ENCODE data around the gene CTTNBP2NL.
"Not testable (repeated sequence)": the region's sequence is repeated elsewhere in the genome, so short reads cannot be mapped to it uniquely, and the experiment has no call there.

The CTTNBP2NL gene

GRCh38 chr1:112399456-112399855, 3.4 kb downstream of the CTTNBP2NL start:
- Histone ChIP-seq H3K4me1 (ENCODE audit: control insufficient read depth, insufficient read depth, low read length) (peaks cover 67% of the 10 kb centered on the region), H3K4me2 (ENCODE audit: low read length) (no peak overlapping the region), H3K36me3 (ENCODE audit: insufficient read depth, low read length) (peaks cover 11% of the 10 kb centered on the region), H3K9ac (ENCODE audit: low read depth, low read length) (no peak overlapping the region), H3K9me3 (replicated peaks; ENCODE audit: low read length) (no peaks in the 10 kb centered on the region), H3K27me3 (ENCODE audit: control insufficient read depth, insufficient read depth, low read length) (no peaks in the 10 kb centered on the region), H3K4me3 (ENCODE audit: low read length) (no peak overlapping the region)

- not testable (repeated sequence) for H3K9ac ChIP-seq (ENCODE audit: low read depth, low read length); H3K9me3 ChIP-seq (replicated peaks; ENCODE audit: low read length); H3K27me3 ChIP-seq (ENCODE audit: control insufficient read depth, insufficient read depth, low read length); H3K4me3 ChIP-seq (ENCODE audit: low read length)
- Histone ChIP-seq H3K4me2 (ENCODE audit: low read length) (peak overlapping the region; percentile 10), H3K36me3 (ENCODE audit: insufficient read depth, low read length) (peaks cover 11% of the 10 kb centered on the region), H3K4me1 (ENCODE audit: control insufficient read depth, insufficient read depth, low read length) (peaks cover 66% of the 10 kb centered on the region)
These were observed 4.7 kb downstream of the CTTNBP2NL start for GRCh38 chr1:112400706-112401105.

GRCh38 chr1:112402682-112403643, 6.9 kb downstream of the CTTNBP2NL start:
- H3K9ac ChIP-seq (ENCODE audit: low read depth, low read length): peak overlapping the region; percentile 65
- H3K4me3 ChIP-seq (ENCODE audit: low read length): peak overlapping the region; percentile 5
- peaks cover 66% of the 10 kb centered on the region for H3K4me1 ChIP-seq (ENCODE audit: control insufficient read depth, insufficient read depth, low read length)
- H3K27me3 ChIP-seq (ENCODE audit: control insufficient read depth, insufficient read depth, low read length): no peaks in the 10 kb centered on the region
- H3K36me3 ChIP-seq (ENCODE audit: insufficient read depth, low read length): peaks cover 11% of the 10 kb centered on the region
- H3K9me3 ChIP-seq (replicated peaks; ENCODE audit: low read length): no peaks in the 10 kb centered on the region
- peak overlapping the region; percentile 62 for H3K4me2 ChIP-seq (ENCODE audit: low read length)

GRCh38 chr1:112406771-112407170, 10.8 kb downstream of the CTTNBP2NL start:
- Histone ChIP-seq H3K4me1 (ENCODE audit: control insufficient read depth, insufficient read depth, low read length) (peaks cover 59% of the 10 kb centered on the region), H3K9ac (ENCODE audit: low read depth, low read length) (no peak overlapping the region), H3K27me3 (ENCODE audit: control insufficient read depth, insufficient read depth, low read length) (no peaks in the 10 kb centered on the region), H3K9me3 (replicated peaks; ENCODE audit: low read length) (no peaks in the 10 kb centered on the region), H3K4me3 (ENCODE audit: low read length) (no peak overlapping the region), H3K36me3 (ENCODE audit: insufficient read depth, low read length) (peaks cover 13% of the 10 kb centered on the region), H3K4me2 (ENCODE audit: low read length) (no peak overlapping the region)

- Histone ChIP-seq H3K4me3 (ENCODE audit: low read length) (no peak overlapping the region), H3K9ac (ENCODE audit: low read depth, low read length) (no peak overlapping the region), H3K4me2 (ENCODE audit: low read length) (no peak overlapping the region), H3K4me1 (ENCODE audit: control insufficient read depth, insufficient read depth, low read length) (peaks cover 41% of the 10 kb centered on the region), H3K36me3 (ENCODE audit: insufficient read depth, low read length) (peaks cover 23% of the 10 kb centered on the region), H3K9me3 (replicated peaks; ENCODE audit: low read length) (no peaks in the 10 kb centered on the region), H3K27me3 (ENCODE audit: control insufficient read depth, insufficient read depth, low read length) (no peaks in the 10 kb centered on the region)
These were observed 13.4 kb downstream of the CTTNBP2NL start for GRCh38 chr1:112409414-112409813.

- Histone ChIP-seq H3K27me3 (ENCODE audit: control insufficient read depth, insufficient read depth, low read length) (no peaks in the 10 kb centered on the region), H3K9me3 (replicated peaks; ENCODE audit: low read length) (no peaks in the 10 kb centered on the region), H3K4me2 (ENCODE audit: low read length) (no peak overlapping the region), H3K9ac (ENCODE audit: low read depth, low read length) (no peak overlapping the region), H3K36me3 (ENCODE audit: insufficient read depth, low read length) (peaks cover 33% of the 10 kb centered on the region), H3K4me1 (ENCODE audit: control insufficient read depth, insufficient read depth, low read length) (peaks cover 30% of the 10 kb centered on the region), H3K4me3 (ENCODE audit: low read length) (no peak overlapping the region)
These were observed 14.7 kb downstream of the CTTNBP2NL start for GRCh38 chr1:112410673-112411072.

GRCh38 chr1:112417271-112417670, 21.3 kb downstream of the CTTNBP2NL start:
- H3K27me3 ChIP-seq (ENCODE audit: control insufficient read depth, insufficient read depth, low read length): no peaks in the 10 kb centered on the region
- no peak overlapping the region for H3K9ac ChIP-seq (ENCODE audit: low read depth, low read length)
- no peaks in the 10 kb centered on the region for H3K9me3 ChIP-seq (replicated peaks; ENCODE audit: low read length)
- H3K4me1 ChIP-seq (ENCODE audit: control insufficient read depth, insufficient read depth, low read length): no peaks in the 10 kb centered on the region
- H3K36me3 ChIP-seq (ENCODE audit: insufficient read depth, low read length): peaks cover 79% of the 10 kb centered on the region
- no peak overlapping the region for H3K4me3 ChIP-seq (ENCODE audit: low read length)
- no peak overlapping the region for H3K4me2 ChIP-seq (ENCODE audit: low read length)

GRCh38 chr1:112418099-112418892, 22.3 kb downstream of the CTTNBP2NL start:
- no peak overlapping the region for H3K4me2 ChIP-seq (ENCODE audit: low read length)
- H3K9ac ChIP-seq (ENCODE audit: low read depth, low read length): no peak overlapping the region
- H3K27me3 ChIP-seq (ENCODE audit: control insufficient read depth, insufficient read depth, low read length): no peaks in the 10 kb centered on the region
- peaks cover 75% of the 10 kb centered on the region for H3K36me3 ChIP-seq (ENCODE audit: insufficient read depth, low read length)
- H3K4me1 ChIP-seq (ENCODE audit: control insufficient read depth, insufficient read depth, low read length): no peaks in the 10 kb centered on the region
- no peaks in the 10 kb centered on the region for H3K9me3 ChIP-seq (replicated peaks; ENCODE audit: low read length)
- no peak overlapping the region for H3K4me3 ChIP-seq (ENCODE audit: low read length)

GRCh38 chr1:112423207-112423606, 27.2 kb downstream of the CTTNBP2NL start:
- H3K4me3 ChIP-seq (ENCODE audit: low read length): no peak overlapping the region
- H3K4me2 ChIP-seq (ENCODE audit: low read length): no peak overlapping the region
- peaks cover 45% of the 10 kb centered on the region for H3K36me3 ChIP-seq (ENCODE audit: insufficient read depth, low read length)
- H3K9ac ChIP-seq (ENCODE audit: low read depth, low read length): no peak overlapping the region
- no peaks in the 10 kb centered on the region for H3K27me3 ChIP-seq (ENCODE audit: control insufficient read depth, insufficient read depth, low read length)
- no peaks in the 10 kb centered on the region for H3K9me3 ChIP-seq (replicated peaks; ENCODE audit: low read length)
- no peaks in the 10 kb centered on the region for H3K4me1 ChIP-seq (ENCODE audit: control insufficient read depth, insufficient read depth, low read length)

GRCh38 chr1:112423666-112424065, 27.7 kb downstream of the CTTNBP2NL start:
- H3K4me3 ChIP-seq (ENCODE audit: low read length); H3K4me1 ChIP-seq (ENCODE audit: control insufficient read depth, insufficient read depth, low read length); H3K9me3 ChIP-seq (replicated peaks; ENCODE audit: low read length); H3K9ac ChIP-seq (ENCODE audit: low read depth, low read length); H3K27me3 ChIP-seq (ENCODE audit: control insufficient read depth, insufficient read depth, low read length); H3K4me2 ChIP-seq (ENCODE audit: low read length): not testable (repeated sequence)
- peaks cover 42% of the 10 kb centered on the region for H3K36me3 ChIP-seq (ENCODE audit: insufficient read depth, low read length)

- H3K9ac ChIP-seq (ENCODE audit: low read depth, low read length): no peak overlapping the region
- H3K9me3 ChIP-seq (replicated peaks; ENCODE audit: low read length): no peaks in the 10 kb centered on the region
- no peaks in the 10 kb centered on the region for H3K27me3 ChIP-seq (ENCODE audit: control insufficient read depth, insufficient read depth, low read length)
- no peak overlapping the region for H3K4me3 ChIP-seq (ENCODE audit: low read length)
- H3K4me2 ChIP-seq (ENCODE audit: low read length): no peak overlapping the region
- H3K4me1 ChIP-seq (ENCODE audit: control insufficient read depth, insufficient read depth, low read length): no peaks in the 10 kb centered on the region
- H3K36me3 ChIP-seq (ENCODE audit: insufficient read depth, low read length): peaks cover 33% of the 10 kb centered on the region
These were observed 33.7 kb downstream of the CTTNBP2NL start for GRCh38 chr1:112429749-112430148.

Data from skeletal muscle satellite cell (primary cell).